Measurements from ENCODE around the gene ZCWPW1. TPM values are rescaled to one million over a fixed set of nuclear protein-coding genes. Genes with fewer than 3 reads are reported as not detected.

Gene ZCWPW1
- total and polyA plus RNA-seq, 2 of the 13 experiments (the other 11 are each of a cell fraction or from before 2014, with no cell fraction given): 2.4 to 2.5 TPM

DNA sequence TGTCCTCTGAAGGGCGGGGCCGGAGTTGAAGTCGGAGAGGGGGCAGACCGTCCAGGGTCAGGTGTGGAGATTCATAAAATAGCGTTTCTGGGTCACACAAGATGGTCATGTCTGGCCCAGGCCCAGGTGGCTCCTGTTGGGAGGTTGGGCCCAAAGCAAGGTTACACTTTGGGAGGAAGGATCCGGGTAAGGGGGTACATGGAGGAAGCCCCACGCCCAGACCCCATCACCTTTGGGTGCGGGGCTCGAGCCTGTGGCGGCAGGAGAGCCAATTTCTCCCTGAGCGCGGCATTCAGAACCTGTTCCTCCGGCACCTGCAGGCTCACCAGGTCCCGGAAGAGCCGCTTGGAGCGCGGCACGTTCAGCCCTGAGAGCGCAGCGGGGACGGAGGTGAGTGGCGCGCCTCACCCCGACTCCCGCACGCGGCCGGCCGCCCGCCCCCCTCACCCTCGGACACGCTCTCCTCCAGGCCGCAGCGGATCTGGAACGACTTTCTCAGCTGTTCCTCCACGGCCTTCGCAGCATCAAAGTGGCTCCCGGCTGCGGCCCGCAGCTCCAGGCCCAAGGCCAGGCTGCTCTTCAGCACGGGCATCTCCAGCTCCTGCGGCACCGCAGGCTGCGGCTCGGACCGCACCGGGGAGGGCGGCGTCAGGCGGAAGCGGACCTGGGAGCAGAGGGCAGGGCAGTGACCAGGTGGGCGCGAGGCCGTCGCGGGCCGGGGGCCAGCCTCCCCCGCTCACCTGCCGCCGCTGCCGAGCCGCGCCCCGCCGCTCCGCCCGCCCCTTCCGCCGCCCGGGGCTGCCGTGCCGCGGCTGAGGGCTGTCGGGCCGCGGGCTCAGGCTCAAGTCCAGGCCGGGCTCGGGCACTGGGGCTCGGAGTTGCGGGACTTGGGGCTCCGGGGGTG is 7.2 kb upstream of the ZCWPW1 start (continued):
- no peak for TF ChIP-seq NONO (IDR thresholded peaks at IDR 0.05)
- peak; percentile 26 for TF ChIP-seq NONO (CRISPR knock-in tag; conservative IDR thresholded peaks at IDR 0.05)
- TF ChIP-seq, protein P1, sequence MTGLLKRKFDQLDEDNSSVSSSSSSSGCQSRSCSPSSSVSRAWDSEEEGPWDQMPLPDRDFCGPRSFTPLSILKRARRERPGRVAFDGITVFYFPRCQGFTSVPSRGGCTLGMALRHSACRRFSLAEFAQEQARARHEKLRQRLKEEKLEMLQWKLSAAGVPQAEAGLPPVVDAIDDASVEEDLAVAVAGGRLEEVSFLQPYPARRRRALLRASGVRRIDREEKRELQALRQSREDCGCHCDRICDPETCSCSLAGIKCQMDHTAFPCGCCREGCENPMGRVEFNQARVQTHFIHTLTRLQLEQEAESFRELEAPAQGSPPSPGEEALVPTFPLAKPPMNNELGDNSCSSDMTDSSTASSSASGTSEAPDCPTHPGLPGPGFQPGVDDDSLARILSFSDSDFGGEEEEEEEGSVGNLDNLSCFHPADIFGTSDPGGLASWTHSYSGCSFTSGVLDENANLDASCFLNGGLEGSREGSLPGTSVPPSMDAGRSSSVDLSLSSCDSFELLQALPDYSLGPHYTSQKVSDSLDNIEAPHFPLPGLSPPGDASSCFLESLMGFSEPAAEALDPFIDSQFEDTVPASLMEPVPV (CRISPR knock-in tag; IDR thresholded peaks at IDR 0.05): peak; percentile 82; the same call in 1 of the 2 replicates
- TF ChIP-seq, protein P2, sequence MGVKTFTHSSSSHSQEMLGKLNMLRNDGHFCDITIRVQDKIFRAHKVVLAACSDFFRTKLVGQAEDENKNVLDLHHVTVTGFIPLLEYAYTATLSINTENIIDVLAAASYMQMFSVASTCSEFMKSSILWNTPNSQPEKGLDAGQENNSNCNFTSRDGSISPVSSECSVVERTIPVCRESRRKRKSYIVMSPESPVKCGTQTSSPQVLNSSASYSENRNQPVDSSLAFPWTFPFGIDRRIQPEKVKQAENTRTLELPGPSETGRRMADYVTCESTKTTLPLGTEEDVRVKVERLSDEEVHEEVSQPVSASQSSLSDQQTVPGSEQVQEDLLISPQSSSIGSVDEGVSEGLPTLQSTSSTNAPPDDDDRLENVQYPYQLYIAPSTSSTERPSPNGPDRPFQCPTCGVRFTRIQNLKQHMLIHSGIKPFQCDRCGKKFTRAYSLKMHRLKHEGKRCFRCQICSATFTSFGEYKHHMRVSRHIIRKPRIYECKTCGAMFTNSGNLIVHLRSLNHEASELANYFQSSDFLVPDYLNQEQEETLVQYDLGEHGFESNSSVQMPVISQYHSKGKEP (CRISPR knock-in tag; IDR thresholded peaks at IDR 0.05): 0 out of 2 replicates have a peak, but pooled peaks have one; percentile 18
- no peak for TF ChIP-seq ZMYM3 (CRISPR knock-in tag; IDR thresholded peaks at IDR 0.05)
- TF ChIP-seq REPIN1 (CRISPR knock-in tag; IDR thresholded peaks at IDR 0.05; ENCODE audit: borderline replicate concordance, low read depth): peak; percentile 73
- TF ChIP-seq, protein P3, sequence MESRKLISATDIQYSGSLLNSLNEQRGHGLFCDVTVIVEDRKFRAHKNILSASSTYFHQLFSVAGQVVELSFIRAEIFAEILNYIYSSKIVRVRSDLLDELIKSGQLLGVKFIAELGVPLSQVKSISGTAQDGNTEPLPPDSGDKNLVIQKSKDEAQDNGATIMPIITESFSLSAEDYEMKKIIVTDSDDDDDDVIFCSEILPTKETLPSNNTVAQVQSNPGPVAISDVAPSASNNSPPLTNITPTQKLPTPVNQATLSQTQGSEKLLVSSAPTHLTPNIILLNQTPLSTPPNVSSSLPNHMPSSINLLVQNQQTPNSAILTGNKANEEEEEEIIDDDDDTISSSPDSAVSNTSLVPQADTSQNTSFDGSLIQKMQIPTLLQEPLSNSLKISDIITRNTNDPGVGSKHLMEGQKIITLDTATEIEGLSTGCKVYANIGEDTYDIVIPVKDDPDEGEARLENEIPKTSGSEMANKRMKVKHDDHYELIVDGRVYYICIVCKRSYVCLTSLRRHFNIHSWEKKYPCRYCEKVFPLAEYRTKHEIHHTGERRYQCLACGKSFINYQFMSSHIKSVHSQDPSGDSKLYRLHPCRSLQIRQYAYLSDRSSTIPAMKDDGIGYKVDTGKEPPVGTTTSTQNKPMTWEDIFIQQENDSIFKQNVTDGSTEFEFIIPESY (CRISPR knock-in tag; IDR thresholded peaks at IDR 0.05): no peak
- peak; percentile 57; the same call in 1 of the 2 replicates for TF ChIP-seq ZBTB38 (CRISPR knock-in tag; IDR thresholded peaks at IDR 0.05)
- peak; percentile 95 for TF ChIP-seq RBFOX2 (IDR thresholded peaks at IDR 0.05; ENCODE audit: low read depth, low read length)

All from HepG2 (cell line).